HepG2 (cell line): ENCODE data around the gene PRKCZ. TPM values are rescaled to one million over a fixed set of nuclear protein-coding genes. Genes with fewer than 3 reads are reported as not detected.

Source experiments
- ASH2L ChIP-seq: fragments of 300-600, 200-600 bp; sonication (generic); IDR thresholded peaks from 2 replicates; pipeline ENCODE4 v1.7.0; 2017; ENCODE audit warnings: low read depth, mild to moderate bottlenecking, moderate library complexity, mixed read lengths, low read length; ENCODE audit not compliant: insufficient read length
- MED1 ChIP-seq: sonication (generic); formaldehyde crosslinking; IDR thresholded peaks from 2 replicates; pipeline ENCODE4 v1.4.0; 2020; ENCODE audit warnings: missing genetic modification reagents
- MEIS2 ChIP-seq: sonication (generic); formaldehyde crosslinking; IDR thresholded peaks from 2 replicates; pipeline ENCODE4 v1.9.0; 2021; ENCODE audit warnings: mild to moderate bottlenecking, missing genetic modification reagents
- NONO ChIP-seq, 2 experiments: fragments of 450-650 bp in 1 of 2; sonication (generic) in 1 of 2; formaldehyde crosslinking in 1 of 2; IDR thresholded peaks in 1 of 2; conservative IDR thresholded peaks in 1 of 2; 2 replicates each; pipeline versions ENCODE4 v1.6.1 to v1.8.0; 2017 to 2022; ENCODE audit warnings: mild to moderate bottlenecking in 1 of 2, missing genetic modification reagents in 1 of 2, moderate library complexity in 1 of 2
- RAD21 ChIP-seq: fragments of 450-650 bp; formaldehyde crosslinking; IDR thresholded peaks from 2 replicates; pipeline ENCODE4 v1.5.0; 2020; ENCODE audit warnings: mild to moderate bottlenecking
- THAP11 ChIP-seq: IDR thresholded peaks from 2 replicates; pipeline ENCODE4 v1.6.1; 2016; ENCODE audit warnings: missing biosample characterization, missing genetic modification reagents
- ZNF768 ChIP-seq: sonication (generic); formaldehyde crosslinking; IDR thresholded peaks from 2 replicates; pipeline ENCODE4 v1.4.0; 2020; ENCODE audit warnings: missing genetic modification reagents
- ZSCAN21 ChIP-seq: sonication (generic); formaldehyde crosslinking; IDR thresholded peaks from 2 replicates; pipeline ENCODE4 v1.8.0; 2022; ENCODE audit warnings: mild to moderate bottlenecking, missing genetic modification reagents, moderate library complexity, borderline replicate concordance
- polyA plus RNA-seq, 8 experiments: library from polyadenylated mRNA; depleted of rRNA in 3 of 8; stranded (reverse) in 7 of 8; unstranded in 1 of 8; fragments of >200 nt; fragmentation: Illumina TruSeq in 4 of 8; extraction: Trizol in 4 of 8; gene quantifications; 2 replicates each; pipeline versions ENCODE4 v1.2.1 to v1.2.3, GENCODE V29; 2011 to 2016; ENCODE audit warnings: low read depth in 4 of 8, missing spikeins in 1 of 8, mixed read lengths in 1 of 8; ENCODE audit not compliant: insufficient read depth in 1 of 8
- total RNA-seq, 5 experiments: library from RNA; depleted of rRNA; stranded (reverse); fragments of >200 nt; fragmentation: Illumina TruSeq; extraction: Trizol; gene quantifications; 2 replicates each; pipeline ENCODE4 v1.2.3, GENCODE V29; 2016; ENCODE audit warnings: low read depth in 1 of 5
- TF ChIP-seq, protein P1 (sequence below): sonication (generic); formaldehyde crosslinking; IDR thresholded peaks from 2 replicates; pipeline ENCODE4 v1.4.0; 2020; ENCODE audit warnings: missing genetic modification reagents
- TF ChIP-seq, protein P2 (sequence below): sonication (generic); formaldehyde crosslinking; IDR thresholded peaks from 2 replicates; pipeline ENCODE4 v1.8.1; 2023; ENCODE audit warnings: missing genetic modification reagents, inconsistent platforms, borderline replicate concordance
- TF ChIP-seq, protein P3 (sequence below): IDR thresholded peaks from 2 replicates; pipeline ENCODE4 v1.6.1; 2016; ENCODE audit warnings: mild to moderate bottlenecking
- TF ChIP-seq, protein P4 (sequence below): sonication (generic); formaldehyde crosslinking; conservative IDR thresholded peaks from 2 replicates; pipeline ENCODE4 v1.4.0; 2020; ENCODE audit warnings: missing genetic modification reagents
- TF ChIP-seq, protein P5 (sequence below): sonication (generic); formaldehyde crosslinking; IDR thresholded peaks from 2 replicates; pipeline ENCODE4 v1.4.0; 2020; ENCODE audit warnings: missing genetic modification reagents

The PRKCZ gene
- total and polyA plus RNA-seq, 2 of the 13 experiments (the other 11 are each of a cell fraction or from before 2014, with no cell fraction given), result 34.7 to 85.2 TPM

DNA sequence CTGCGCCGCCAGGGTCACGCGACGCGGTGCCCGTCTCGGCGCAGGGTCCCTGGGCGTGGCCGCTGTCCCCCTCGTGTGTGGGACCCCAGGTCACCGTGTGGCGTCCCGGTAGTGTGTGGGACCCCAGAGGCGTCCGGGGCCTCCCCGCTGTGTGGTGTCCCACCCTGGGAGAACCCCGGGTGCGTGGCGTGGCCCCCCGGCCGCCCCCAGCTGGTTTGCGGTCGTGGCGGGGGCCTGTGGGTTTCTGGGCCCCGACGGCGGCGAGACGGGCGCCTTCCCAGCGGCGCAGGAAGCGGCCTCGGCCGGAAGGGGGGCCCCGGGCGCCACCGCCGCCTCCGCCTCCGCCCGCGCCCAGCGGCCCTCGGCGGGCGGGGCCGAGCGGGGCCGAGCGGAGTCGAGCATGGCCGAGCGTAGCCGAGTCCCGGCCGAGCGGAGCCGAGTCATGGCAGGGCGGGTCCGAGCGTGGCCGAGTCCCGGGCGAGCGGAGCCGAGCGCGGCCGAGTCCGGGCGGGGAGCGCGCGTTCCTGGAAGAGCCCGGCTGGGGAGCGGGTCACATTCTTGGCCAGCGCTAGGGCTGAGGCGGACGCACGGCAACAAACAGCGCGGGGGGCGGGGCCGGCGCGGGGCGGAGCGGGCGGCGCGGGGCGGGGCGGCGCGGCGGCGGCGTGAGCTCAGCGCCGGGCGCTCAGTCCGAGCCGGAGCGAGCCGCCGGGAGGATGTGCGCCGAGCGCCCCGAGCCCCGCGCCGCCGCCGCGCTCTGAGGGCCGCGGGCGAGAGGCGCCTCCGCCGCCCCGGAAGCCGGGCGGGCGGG is 177.3 kb downstream of the PRKCZ start (continued):
- TF ChIP-seq, protein P1, sequence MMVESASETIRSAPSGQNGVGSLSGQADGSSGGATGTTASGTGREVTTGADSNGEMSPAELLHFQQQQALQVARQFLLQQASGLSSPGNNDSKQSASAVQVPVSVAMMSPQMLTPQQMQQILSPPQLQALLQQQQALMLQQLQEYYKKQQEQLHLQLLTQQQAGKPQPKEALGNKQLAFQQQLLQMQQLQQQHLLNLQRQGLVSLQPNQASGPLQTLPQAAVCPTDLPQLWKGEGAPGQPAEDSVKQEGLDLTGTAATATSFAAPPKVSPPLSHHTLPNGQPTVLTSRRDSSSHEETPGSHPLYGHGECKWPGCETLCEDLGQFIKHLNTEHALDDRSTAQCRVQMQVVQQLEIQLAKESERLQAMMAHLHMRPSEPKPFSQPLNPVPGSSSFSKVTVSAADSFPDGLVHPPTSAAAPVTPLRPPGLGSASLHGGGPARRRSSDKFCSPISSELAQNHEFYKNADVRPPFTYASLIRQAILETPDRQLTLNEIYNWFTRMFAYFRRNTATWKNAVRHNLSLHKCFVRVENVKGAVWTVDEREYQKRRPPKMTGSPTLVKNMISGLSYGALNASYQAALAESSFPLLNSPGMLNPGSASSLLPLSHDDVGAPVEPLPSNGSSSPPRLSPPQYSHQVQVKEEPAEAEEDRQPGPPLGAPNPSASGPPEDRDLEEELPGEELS (CRISPR knock-in tag), result 0 out of 2 replicates have a peak, but pooled peaks have one; percentile 31
- TF ChIP-seq THAP11 (CRISPR knock-in tag) (0 out of 2 replicates have a peak, but pooled peaks have one; percentile 30), MED1 (CRISPR knock-in tag) (peak; percentile 27; the same call in 1 of the 2 replicates), MEIS2 (peak; percentile 61; the same call in 1 of the 2 replicates), NONO (IDR thresholded peaks at IDR 0.05) (no peak), NONO (CRISPR knock-in tag; conservative IDR thresholded peaks at IDR 0.05) (no peak), RAD21 (CRISPR knock-in tag) (peak; percentile 70), ASH2L (no peak), ZSCAN21 (no peak), ZNF768 (CRISPR knock-in tag) (peak; percentile 55; the same call in 1 of the 2 replicates)
- TF ChIP-seq, protein P2, sequence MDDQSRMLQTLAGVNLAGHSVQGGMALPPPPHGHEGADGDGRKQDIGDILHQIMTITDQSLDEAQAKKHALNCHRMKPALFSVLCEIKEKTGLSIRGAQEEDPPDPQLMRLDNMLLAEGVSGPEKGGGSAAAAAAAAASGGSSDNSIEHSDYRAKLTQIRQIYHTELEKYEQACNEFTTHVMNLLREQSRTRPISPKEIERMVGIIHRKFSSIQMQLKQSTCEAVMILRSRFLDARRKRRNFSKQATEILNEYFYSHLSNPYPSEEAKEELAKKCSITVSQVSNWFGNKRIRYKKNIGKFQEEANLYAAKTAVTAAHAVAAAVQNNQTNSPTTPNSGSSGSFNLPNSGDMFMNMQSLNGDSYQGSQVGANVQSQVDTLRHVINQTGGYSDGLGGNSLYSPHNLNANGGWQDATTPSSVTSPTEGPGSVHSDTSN (CRISPR knock-in tag), result 0 out of 2 replicates have a peak, but pooled peaks have one; percentile 47
- TF ChIP-seq, protein P3, sequence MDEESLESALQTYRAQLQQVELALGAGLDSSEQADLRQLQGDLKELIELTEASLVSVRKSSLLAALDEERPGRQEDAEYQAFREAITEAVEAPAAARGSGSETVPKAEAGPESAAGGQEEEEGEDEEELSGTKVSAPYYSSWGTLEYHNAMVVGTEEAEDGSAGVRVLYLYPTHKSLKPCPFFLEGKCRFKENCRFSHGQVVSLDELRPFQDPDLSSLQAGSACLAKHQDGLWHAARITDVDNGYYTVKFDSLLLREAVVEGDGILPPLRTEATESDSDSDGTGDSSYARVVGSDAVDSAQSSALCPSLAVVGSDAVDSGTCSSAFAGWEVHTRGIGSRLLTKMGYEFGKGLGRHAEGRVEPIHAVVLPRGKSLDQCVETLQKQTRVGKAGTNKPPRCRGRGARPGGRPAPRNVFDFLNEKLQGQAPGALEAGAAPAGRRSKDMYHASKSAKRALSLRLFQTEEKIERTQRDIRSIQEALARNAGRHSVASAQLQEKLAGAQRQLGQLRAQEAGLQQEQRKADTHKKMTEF, result no peak; the same call in 1 of the 2 replicates
- TF ChIP-seq, protein P4, sequence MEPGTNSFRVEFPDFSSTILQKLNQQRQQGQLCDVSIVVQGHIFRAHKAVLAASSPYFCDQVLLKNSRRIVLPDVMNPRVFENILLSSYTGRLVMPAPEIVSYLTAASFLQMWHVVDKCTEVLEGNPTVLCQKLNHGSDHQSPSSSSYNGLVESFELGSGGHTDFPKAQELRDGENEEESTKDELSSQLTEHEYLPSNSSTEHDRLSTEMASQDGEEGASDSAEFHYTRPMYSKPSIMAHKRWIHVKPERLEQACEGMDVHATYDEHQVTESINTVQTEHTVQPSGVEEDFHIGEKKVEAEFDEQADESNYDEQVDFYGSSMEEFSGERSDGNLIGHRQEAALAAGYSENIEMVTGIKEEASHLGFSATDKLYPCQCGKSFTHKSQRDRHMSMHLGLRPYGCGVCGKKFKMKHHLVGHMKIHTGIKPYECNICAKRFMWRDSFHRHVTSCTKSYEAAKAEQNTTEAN (CRISPR knock-in tag), result peak; percentile 63; the same call in 1 of the 2 replicates
- TF ChIP-seq, protein P5, sequence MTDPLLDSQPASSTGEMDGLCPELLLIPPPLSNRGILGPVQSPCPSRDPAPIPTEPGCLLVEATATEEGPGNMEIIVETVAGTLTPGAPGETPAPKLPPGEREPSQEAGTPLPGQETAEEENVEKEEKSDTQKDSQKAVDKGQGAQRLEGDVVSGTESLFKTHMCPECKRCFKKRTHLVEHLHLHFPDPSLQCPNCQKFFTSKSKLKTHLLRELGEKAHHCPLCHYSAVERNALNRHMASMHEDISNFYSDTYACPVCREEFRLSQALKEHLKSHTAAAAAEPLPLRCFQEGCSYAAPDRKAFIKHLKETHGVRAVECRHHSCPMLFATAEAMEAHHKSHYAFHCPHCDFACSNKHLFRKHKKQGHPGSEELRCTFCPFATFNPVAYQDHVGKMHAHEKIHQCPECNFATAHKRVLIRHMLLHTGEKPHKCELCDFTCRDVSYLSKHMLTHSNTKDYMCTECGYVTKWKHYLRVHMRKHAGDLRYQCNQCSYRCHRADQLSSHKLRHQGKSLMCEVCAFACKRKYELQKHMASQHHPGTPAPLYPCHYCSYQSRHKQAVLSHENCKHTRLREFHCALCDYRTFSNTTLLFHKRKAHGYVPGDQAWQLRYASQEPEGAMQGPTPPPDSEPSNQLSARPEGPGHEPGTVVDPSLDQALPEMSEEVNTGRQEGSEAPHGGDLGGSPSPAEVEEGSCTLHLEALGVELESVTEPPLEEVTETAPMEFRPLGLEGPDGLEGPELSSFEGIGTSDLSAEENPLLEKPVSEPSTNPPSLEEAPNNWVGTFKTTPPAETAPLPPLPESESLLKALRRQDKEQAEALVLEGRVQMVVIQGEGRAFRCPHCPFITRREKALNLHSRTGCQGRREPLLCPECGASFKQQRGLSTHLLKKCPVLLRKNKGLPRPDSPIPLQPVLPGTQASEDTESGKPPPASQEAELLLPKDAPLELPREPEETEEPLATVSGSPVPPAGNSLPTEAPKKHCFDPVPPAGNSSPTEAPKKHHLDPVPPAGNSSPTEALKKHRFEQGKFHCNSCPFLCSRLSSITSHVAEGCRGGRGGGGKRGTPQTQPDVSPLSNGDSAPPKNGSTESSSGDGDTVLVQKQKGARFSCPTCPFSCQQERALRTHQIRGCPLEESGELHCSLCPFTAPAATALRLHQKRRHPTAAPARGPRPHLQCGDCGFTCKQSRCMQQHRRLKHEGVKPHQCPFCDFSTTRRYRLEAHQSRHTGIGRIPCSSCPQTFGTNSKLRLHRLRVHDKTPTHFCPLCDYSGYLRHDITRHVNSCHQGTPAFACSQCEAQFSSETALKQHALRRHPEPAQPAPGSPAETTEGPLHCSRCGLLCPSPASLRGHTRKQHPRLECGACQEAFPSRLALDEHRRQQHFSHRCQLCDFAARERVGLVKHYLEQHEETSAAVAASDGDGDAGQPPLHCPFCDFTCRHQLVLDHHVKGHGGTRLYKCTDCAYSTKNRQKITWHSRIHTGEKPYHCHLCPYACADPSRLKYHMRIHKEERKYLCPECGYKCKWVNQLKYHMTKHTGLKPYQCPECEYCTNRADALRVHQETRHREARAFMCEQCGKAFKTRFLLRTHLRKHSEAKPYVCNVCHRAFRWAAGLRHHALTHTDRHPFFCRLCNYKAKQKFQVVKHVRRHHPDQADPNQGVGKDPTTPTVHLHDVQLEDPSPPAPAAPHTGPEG (CRISPR knock-in tag), result 0 out of 2 replicates have a peak, but pooled peaks have one; percentile 57
